Measurements from ENCODE around the gene ADAMTS19.

Gene ADAMTS19

DNA sequence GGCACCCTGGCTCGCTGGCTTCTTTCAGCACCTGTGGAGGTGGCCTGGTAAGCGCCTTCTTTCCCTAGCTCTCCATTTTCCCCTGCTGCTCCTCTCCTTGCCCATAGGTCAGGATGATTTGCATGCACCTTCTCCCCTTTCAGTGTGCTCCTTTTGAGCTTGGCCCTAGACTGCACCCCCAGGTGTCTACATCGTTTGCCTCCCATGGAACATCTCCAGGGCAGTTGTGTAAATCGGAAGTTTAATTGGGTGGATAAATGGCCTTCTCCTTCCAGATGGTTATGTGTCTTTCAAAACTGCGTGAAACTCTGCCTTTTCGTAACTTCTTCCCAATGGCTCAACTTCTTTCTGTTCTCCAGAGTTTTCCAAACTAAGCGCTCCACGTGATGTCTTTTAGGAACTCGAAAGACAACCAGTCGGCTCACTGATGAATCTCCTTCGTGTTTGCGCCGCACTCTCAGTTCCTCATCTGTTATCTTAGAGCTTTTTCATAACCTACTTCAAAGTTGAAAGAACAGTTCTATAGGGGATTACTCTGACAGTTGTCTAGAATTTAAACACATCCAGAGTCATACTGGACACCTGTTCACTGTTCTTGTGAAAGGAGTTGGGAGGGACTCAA, 1.7 kb downstream of the ADAMTS19 start:
- TF ChIP-seq, protein P1, sequence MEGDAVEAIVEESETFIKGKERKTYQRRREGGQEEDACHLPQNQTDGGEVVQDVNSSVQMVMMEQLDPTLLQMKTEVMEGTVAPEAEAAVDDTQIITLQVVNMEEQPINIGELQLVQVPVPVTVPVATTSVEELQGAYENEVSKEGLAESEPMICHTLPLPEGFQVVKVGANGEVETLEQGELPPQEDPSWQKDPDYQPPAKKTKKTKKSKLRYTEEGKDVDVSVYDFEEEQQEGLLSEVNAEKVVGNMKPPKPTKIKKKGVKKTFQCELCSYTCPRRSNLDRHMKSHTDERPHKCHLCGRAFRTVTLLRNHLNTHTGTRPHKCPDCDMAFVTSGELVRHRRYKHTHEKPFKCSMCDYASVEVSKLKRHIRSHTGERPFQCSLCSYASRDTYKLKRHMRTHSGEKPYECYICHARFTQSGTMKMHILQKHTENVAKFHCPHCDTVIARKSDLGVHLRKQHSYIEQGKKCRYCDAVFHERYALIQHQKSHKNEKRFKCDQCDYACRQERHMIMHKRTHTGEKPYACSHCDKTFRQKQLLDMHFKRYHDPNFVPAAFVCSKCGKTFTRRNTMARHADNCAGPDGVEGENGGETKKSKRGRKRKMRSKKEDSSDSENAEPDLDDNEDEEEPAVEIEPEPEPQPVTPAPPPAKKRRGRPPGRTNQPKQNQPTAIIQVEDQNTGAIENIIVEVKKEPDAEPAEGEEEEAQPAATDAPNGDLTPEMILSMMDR (IDR thresholded peaks at IDR 0.05; ENCODE audit: extremely low read depth, insufficient read depth, missing control alignments): no peak
- in situ Hi-C loops (cut with MboI; ENCODE audit: low pct_unique_long_range_greater_than_20kb, low sequenced_read_pairs, unreplicated experiment): no loop called here

GRCh38 chr5:129465776-129466344, 5.8 kb downstream of the ADAMTS19 start:
- in situ Hi-C loops (cut with MboI; ENCODE audit: low pct_unique_long_range_greater_than_20kb, low sequenced_read_pairs, unreplicated experiment): no loop called here
- TF ChIP-seq, protein P1 (IDR thresholded peaks at IDR 0.05; ENCODE audit: extremely low read depth, insufficient read depth, missing control alignments): no peak
- DNase-seq (ENCODE audit: low spot score): no peak

More for the DNA sequence above, 1.7 kb downstream of the ADAMTS19 start:
- no peak for DNase-seq (ENCODE audit: low spot score)

GRCh38 chr5:129474544-129474943, 14.4 kb downstream of the ADAMTS19 start:
- TF ChIP-seq, protein P1 (IDR thresholded peaks at IDR 0.05; ENCODE audit: extremely low read depth, insufficient read depth, missing control alignments): no peak
- DNase-seq (ENCODE audit: low spot score): no peak

DNA sequence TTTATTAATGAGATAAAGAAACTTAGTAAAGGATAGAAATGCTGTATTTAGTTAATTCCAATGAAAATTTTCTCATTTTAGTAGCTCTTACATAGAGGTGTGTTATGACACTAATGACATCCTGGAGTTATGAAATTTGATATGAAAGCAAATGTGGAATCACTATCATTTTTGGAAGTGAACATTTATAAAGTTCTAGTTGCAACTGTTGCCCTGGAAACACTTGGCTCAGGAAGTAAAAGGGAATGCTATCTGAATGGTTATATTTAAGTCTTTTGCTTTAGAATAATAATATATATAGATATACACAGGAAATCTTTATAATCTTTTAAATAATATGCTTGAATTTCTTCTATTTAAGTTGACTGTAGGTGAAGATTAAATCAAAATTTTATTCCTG, 16.7 kb downstream of the ADAMTS19 start:
- TF ChIP-seq, protein P1 (IDR thresholded peaks at IDR 0.05; ENCODE audit: extremely low read depth, insufficient read depth, missing control alignments): no peak
- in situ Hi-C loops (cut with MboI; ENCODE audit: low pct_unique_long_range_greater_than_20kb, low sequenced_read_pairs, unreplicated experiment): no loop called here
- DNase-seq (ENCODE audit: low spot score): no peak

More at GRCh38 chr5:129474544-129474943, 14.4 kb downstream of the ADAMTS19 start:
- in situ Hi-C loops (cut with MboI; ENCODE audit: low pct_unique_long_range_greater_than_20kb, low sequenced_read_pairs, unreplicated experiment): no loop called here

DNA sequence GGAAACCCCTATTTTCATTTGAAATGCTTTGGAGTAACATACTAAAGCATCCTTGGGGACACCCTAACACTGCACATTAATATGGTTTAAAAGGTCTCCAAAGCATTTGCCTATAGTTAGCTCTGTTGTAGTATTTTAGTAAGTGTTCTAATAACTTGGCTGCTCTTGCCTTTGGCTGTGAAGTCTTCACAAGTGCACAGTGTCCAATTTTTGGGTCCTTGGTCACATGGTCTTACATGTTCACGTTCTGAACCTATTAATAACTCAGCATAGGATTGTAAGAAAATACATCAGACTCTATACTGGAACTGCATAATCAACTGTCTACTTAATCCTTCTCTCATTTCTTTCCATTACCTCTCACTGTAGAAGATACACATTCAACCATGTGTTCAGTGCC, 17.4 kb downstream of the ADAMTS19 start:
- TF ChIP-seq, protein P1 (IDR thresholded peaks at IDR 0.05; ENCODE audit: extremely low read depth, insufficient read depth, missing control alignments): no peak
- in situ Hi-C loops (cut with MboI; ENCODE audit: low pct_unique_long_range_greater_than_20kb, low sequenced_read_pairs, unreplicated experiment): no loop called here

GRCh38 chr5:129481161-129481560, 21.1 kb downstream of the ADAMTS19 start:
- no peak for DNase-seq (ENCODE audit: low spot score)
- TF ChIP-seq, protein P1 (IDR thresholded peaks at IDR 0.05; ENCODE audit: extremely low read depth, insufficient read depth, missing control alignments): no peak
- in situ Hi-C loops (cut with MboI; ENCODE audit: low pct_unique_long_range_greater_than_20kb, low sequenced_read_pairs, unreplicated experiment): no loop called here

More for the DNA sequence above, 17.4 kb downstream of the ADAMTS19 start:
- DNase-seq (ENCODE audit: low spot score): no peak

Measured in GM13977 (cell line).